ELF-1 (cell line): ENCODE results near the gene TMEM200A.

ENCODE experiments used
- DNase-seq: peaks from one replicate; pipeline ENCODE4 v3.0.0-alpha.2; 2016; ENCODE audit warnings: low read depth, low spot score

The TMEM200A gene

DNA sequence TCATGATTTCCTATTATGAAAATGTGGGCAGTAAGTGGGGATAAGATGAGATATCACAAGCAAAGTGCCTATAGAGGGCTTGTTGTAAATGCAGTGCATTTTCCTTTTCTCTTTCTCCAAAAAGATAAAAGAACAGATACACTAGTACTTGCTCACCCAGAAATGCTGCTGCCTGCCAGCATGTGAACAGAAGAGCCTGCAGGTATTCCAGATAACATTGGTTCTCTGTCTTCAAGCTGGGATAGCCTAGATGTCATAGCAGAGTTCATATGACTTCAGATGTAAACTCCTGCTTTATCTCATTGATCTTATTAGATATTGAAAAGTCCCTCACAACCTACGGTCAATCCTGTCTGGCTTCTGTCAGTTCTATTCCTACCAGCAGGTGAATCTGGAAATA, 123.7 kb downstream of the TMEM200A start:
- no peak for DNase-seq
